ENCODE results near the gene ZBTB7C.
A peak's percentile ranks its signal among the peaks of the same experiment; 100 is the strongest.

The ZBTB7C gene

DNA sequence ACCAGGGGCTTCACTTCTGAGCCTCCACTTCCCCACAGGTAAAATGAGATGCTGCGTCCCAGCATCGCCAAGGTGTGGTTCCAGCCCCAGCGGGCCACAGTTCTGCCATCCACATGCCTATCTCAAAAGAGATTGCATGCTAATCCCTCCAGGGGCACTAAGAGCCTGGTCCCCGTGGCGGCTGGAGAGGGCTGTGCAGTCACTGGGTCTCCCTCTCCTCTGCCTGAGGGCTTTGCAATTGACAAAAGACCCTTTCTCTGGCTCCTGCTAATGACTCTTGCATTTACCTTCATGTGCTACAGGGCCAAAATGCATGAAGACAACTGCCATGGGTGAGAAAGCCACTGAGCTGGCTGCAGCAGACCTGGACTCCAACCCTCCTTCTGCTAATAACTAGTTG is 18.5 kb downstream of the ZBTB7C start:
- no peak overlapping the region for H3K9ac ChIP-seq (ENCODE audit: low read depth, low read length)
- no peak for DNase-seq
- ATAC-seq (ENCODE audit: insufficient read depth, low read depth), result no peak
- H3K79me2 ChIP-seq (ENCODE audit: insufficient read depth, low read length), result no peaks in the 10 kb centered on the region
- no peak overlapping the region for H3K27ac ChIP-seq (ENCODE audit: low read length)
- TF ChIP-seq, protein P1, sequence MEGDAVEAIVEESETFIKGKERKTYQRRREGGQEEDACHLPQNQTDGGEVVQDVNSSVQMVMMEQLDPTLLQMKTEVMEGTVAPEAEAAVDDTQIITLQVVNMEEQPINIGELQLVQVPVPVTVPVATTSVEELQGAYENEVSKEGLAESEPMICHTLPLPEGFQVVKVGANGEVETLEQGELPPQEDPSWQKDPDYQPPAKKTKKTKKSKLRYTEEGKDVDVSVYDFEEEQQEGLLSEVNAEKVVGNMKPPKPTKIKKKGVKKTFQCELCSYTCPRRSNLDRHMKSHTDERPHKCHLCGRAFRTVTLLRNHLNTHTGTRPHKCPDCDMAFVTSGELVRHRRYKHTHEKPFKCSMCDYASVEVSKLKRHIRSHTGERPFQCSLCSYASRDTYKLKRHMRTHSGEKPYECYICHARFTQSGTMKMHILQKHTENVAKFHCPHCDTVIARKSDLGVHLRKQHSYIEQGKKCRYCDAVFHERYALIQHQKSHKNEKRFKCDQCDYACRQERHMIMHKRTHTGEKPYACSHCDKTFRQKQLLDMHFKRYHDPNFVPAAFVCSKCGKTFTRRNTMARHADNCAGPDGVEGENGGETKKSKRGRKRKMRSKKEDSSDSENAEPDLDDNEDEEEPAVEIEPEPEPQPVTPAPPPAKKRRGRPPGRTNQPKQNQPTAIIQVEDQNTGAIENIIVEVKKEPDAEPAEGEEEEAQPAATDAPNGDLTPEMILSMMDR (IDR thresholded peaks at IDR 0.05; ENCODE audit: borderline replicate concordance, extremely low read depth, low read length, poor library complexity, severe bottlenecking), result no peak
- no peak for TF ChIP-seq EZH2 (IDR thresholded peaks at IDR 0.05; ENCODE audit: borderline replicate concordance, low read depth, low read length, severe bottlenecking)
- no peaks in the 10 kb centered on the region for H3K9me3 ChIP-seq (ENCODE audit: insufficient read depth, low read length, severe bottlenecking)
- no peaks in the 10 kb centered on the region for H4K20me1 ChIP-seq (ENCODE audit: insufficient read depth, low read length)
- no peaks in the 10 kb centered on the region for H3K36me3 ChIP-seq (ENCODE audit: insufficient read depth, low read length)
- H3K4me1 ChIP-seq (ENCODE audit: insufficient read depth, low read length), result no peaks in the 10 kb centered on the region
- H3K27me3 ChIP-seq (ENCODE audit: insufficient read depth, low read length, poor library complexity), result peaks cover 45% of the 10 kb centered on the region
- H2AFZ ChIP-seq (ENCODE audit: low read depth, low read length), result no peak overlapping the region
- H3K4me3 ChIP-seq (ENCODE audit: low read depth in 1 of 2, low read length in 2 of 2), result no peak overlapping the region
- no peak overlapping the region for H3K4me2 ChIP-seq (ENCODE audit: insufficient read depth, low read length)

DNA sequence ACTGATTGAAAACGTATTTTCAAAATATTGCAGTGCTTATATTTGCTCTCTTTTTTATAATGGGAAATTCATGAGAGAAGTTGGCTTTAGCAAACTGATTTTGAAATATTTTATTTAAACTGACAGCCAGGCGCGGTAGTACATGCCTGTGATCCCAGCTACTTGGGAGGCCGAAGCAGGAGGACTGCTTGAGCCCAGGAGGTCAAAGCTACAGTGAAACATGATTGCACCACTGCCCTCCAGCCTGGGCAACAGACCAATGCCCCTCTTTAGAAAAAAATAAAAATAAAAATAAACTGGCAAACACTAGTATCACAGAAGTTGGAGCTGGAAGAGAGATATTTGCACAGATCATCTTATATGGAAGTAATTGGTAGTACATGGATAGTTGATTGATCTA is 20.7 kb downstream of the ZBTB7C start:
- no peaks in the 10 kb centered on the region for H3K36me3 ChIP-seq (ENCODE audit: insufficient read depth, low read length)
- ATAC-seq (ENCODE audit: insufficient read depth, low read depth) (no peak), DNase-seq (no peak)
- TF ChIP-seq, protein P1 (IDR thresholded peaks at IDR 0.05; ENCODE audit: borderline replicate concordance, extremely low read depth, low read length, poor library complexity, severe bottlenecking), result no peak
- TF ChIP-seq EZH2 (IDR thresholded peaks at IDR 0.05; ENCODE audit: borderline replicate concordance, low read depth, low read length, severe bottlenecking), result no peak
- H3K9ac ChIP-seq (ENCODE audit: low read depth, low read length), result no peak overlapping the region
- no peak overlapping the region for H3K4me3 ChIP-seq (ENCODE audit: low read depth in 1 of 2, low read length in 2 of 2)
- no peaks in the 10 kb centered on the region for H3K4me1 ChIP-seq (ENCODE audit: insufficient read depth, low read length)
- H3K9me3 ChIP-seq (ENCODE audit: insufficient read depth, low read length, severe bottlenecking), result no peaks in the 10 kb centered on the region
- H3K4me2 ChIP-seq (ENCODE audit: insufficient read depth, low read length), result no peak overlapping the region
- H2AFZ ChIP-seq (ENCODE audit: low read depth, low read length), result no peak overlapping the region
- H4K20me1 ChIP-seq (ENCODE audit: insufficient read depth, low read length), result no peaks in the 10 kb centered on the region
- no peak overlapping the region for H3K27ac ChIP-seq (ENCODE audit: low read length)
- H3K27me3 ChIP-seq (ENCODE audit: insufficient read depth, low read length, poor library complexity), result peaks cover 35% of the 10 kb centered on the region
- H3K79me2 ChIP-seq (ENCODE audit: insufficient read depth, low read length), result no peaks in the 10 kb centered on the region

DNA sequence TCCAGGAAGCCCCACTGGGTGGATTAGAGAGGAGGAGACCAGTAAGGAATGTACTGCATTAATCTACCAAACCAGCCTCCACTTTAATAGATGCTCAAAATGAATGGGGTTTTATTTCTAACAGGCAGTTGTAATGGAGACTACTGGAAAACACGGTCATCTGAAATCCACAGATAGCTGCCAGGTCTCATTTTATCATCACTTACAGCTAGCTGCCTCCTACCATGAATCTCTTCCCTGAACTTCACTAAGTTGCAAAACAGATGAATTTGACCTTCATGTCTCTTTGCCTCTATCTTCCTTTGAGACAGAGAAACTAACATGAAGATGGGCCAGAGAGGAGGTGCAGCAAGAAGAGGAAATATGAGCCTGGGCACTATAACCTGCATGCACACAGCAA is 21.9 kb downstream of the ZBTB7C start:
- Histone ChIP-seq H2AFZ (ENCODE audit: low read depth, low read length) (no peak overlapping the region), H3K36me3 (ENCODE audit: insufficient read depth, low read length) (no peaks in the 10 kb centered on the region), H3K27me3 (ENCODE audit: insufficient read depth, low read length, poor library complexity) (peaks cover 32% of the 10 kb centered on the region), H4K20me1 (ENCODE audit: insufficient read depth, low read length) (no peaks in the 10 kb centered on the region), H3K4me2 (ENCODE audit: insufficient read depth, low read length) (no peak overlapping the region), H3K79me2 (ENCODE audit: insufficient read depth, low read length) (no peaks in the 10 kb centered on the region), H3K9me3 (ENCODE audit: insufficient read depth, low read length, severe bottlenecking) (no peaks in the 10 kb centered on the region), H3K4me3 (ENCODE audit: low read depth in 1 of 2, low read length in 2 of 2) (no peak overlapping the region), H3K27ac (ENCODE audit: low read length) (no peak overlapping the region), H3K4me1 (ENCODE audit: insufficient read depth, low read length) (no peaks in the 10 kb centered on the region), H3K9ac (ENCODE audit: low read depth, low read length) (no peak overlapping the region)
- ATAC-seq (ENCODE audit: insufficient read depth, low read depth) (no peak), DNase-seq (no peak)
- no peak for TF ChIP-seq EZH2 (IDR thresholded peaks at IDR 0.05; ENCODE audit: borderline replicate concordance, low read depth, low read length, severe bottlenecking)
- TF ChIP-seq, protein P1 (IDR thresholded peaks at IDR 0.05; ENCODE audit: borderline replicate concordance, extremely low read depth, low read length, poor library complexity, severe bottlenecking), result no peak

GRCh38 chr18:48385596-48385995 is 23.6 kb downstream of the ZBTB7C start:
- Histone ChIP-seq H3K36me3 (ENCODE audit: insufficient read depth, low read length) (no peaks in the 10 kb centered on the region), H3K9ac (ENCODE audit: low read depth, low read length) (no peak overlapping the region), H3K4me3 (ENCODE audit: low read depth in 1 of 2, low read length in 2 of 2) (no peak overlapping the region), H3K79me2 (ENCODE audit: insufficient read depth, low read length) (no peaks in the 10 kb centered on the region), H3K4me2 (ENCODE audit: insufficient read depth, low read length) (no peak overlapping the region), H4K20me1 (ENCODE audit: insufficient read depth, low read length) (no peaks in the 10 kb centered on the region), H3K4me1 (ENCODE audit: insufficient read depth, low read length) (no peaks in the 10 kb centered on the region), H3K27me3 (ENCODE audit: insufficient read depth, low read length, poor library complexity) (peaks cover 25% of the 10 kb centered on the region), H2AFZ (ENCODE audit: low read depth, low read length) (no peak overlapping the region), H3K27ac (ENCODE audit: low read length) (no peak overlapping the region), H3K9me3 (ENCODE audit: insufficient read depth, low read length, severe bottlenecking) (no peaks in the 10 kb centered on the region)
- ATAC-seq (ENCODE audit: insufficient read depth, low read depth) (peak; percentile 76; the same call in 2 of the 3 replicates), DNase-seq (peak; percentile 32)
- no peak for TF ChIP-seq EZH2 (IDR thresholded peaks at IDR 0.05; ENCODE audit: borderline replicate concordance, low read depth, low read length, severe bottlenecking)
- TF ChIP-seq, protein P1 (IDR thresholded peaks at IDR 0.05; ENCODE audit: borderline replicate concordance, extremely low read depth, low read length, poor library complexity, severe bottlenecking), result no peak
